Prostate gland (tissue), 2 donors: ENCODE results near the gene STAG1. TPM values are rescaled to one million over a fixed set of nuclear protein-coding genes. Genes with fewer than 3 reads are reported as not detected.
"Not testable (repeated sequence)": the region's sequence is repeated elsewhere in the genome, so short reads cannot be mapped to it uniquely, and the experiment has no call there.

Experiments
- DNase-seq: peaks from one replicate; pipeline ENCODE4 v3.0.0-alpha.2; 2019; ENCODE audit warnings: low spot score
- H3K27ac ChIP-seq, 2 donors: fragments of 200-600 bp; sonication (generic); 2 replicates each; pipeline ENCODE4 v1.5.1; 2017 to 2019
- H3K27me3 ChIP-seq: fragments of 200-600 bp; sonication (generic); replicated peaks from 2 replicates; pipeline ENCODE4 v1.5.1; 2019; ENCODE audit not compliant: insufficient read depth
- H3K36me3 ChIP-seq, 2 donors: fragments of 200-600 bp; sonication (generic); 1 replicate in 1 of 2; 2 replicates in 1 of 2; pipeline versions ENCODE4 v1.5.1 to v1.8.1; 2017 to 2019
- H3K4me1 ChIP-seq: fragments of 200-600 bp; sonication (generic); replicated peaks from 2 replicates; pipeline ENCODE4 v1.5.1; 2019
- H3K4me3 ChIP-seq, 2 donors: fragments of 200-600 bp; sonication (generic); 2 replicates each; pipeline ENCODE4 v1.5.1; 2017 to 2019
- H3K9me3 ChIP-seq: fragments of 200-600 bp; sonication (generic); 2 replicates; pipeline ENCODE4 v1.5.1; 2017
- CTCF ChIP-seq, 4 experiments: fragments of 200-600 bp in 2 of 4; fragments of 450-650 bp in 2 of 4; sonication (generic) in 2 of 4; IDR thresholded peaks; 1 replicate in 3 of 4; 2 replicates in 1 of 4; pipeline ENCODE4 v1.5.1; 2016 to 2019; ENCODE audit warnings: antibody characterized with exemption in 4 of 4, mild to moderate bottlenecking in 2 of 4, moderate library complexity in 2 of 4
- POLR2A ChIP-seq: fragments of 450-650 bp; IDR thresholded peaks from one replicate; pipeline ENCODE4 v1.6.1; 2016; ENCODE audit warnings: antibody characterized with exemption, mild to moderate bottlenecking
- POLR2AphosphoS5 ChIP-seq: sonication (generic); formaldehyde crosslinking; IDR thresholded peaks from one replicate; pipeline ENCODE4 v1.6.1; 2017; ENCODE audit warnings: antibody characterized with exemption
- WGBS: methylation state at CpG from one replicate; pipeline ENCODE4 v1.1.5; 2018; 5-methylcytosine and 5-hydroxymethylcytosine counted together
- intact Hi-C: fragments of 100-400 bp; cut with DNase I; formaldehyde crosslinking; loops from one replicate; pipeline ENCODE4 v1.14.2; 2022
- total RNA-seq, 2 donors: library from RNA; depleted of rRNA; stranded (reverse); fragments of >200 nt; gene quantifications; one replicate each; pipeline ENCODE4 v1.1.0, GENCODE V29; 2016

STAG1 gene
- total RNA-seq, 2 donors from 2014 or later: 21.9 to 34.1 TPM

GRCh38 chr3:136621628-136622027 lies 130.6 kb downstream of the STAG1 start:
- Histone ChIP-seq H3K27ac (no peak overlapping the region), H3K4me3 (no peak overlapping the region), H3K9me3 (no peaks in the 10 kb centered on the region), H3K4me1 (no peaks in the 10 kb centered on the region), H3K36me3 (no peaks in the 10 kb centered on the region), H3K27me3 (no peaks in the 10 kb centered on the region)
- TF ChIP-seq POLR2AphosphoS5: no peak
- no peak for TF ChIP-seq POLR2A
- no peak for TF ChIP-seq CTCF (IDR thresholded peaks at IDR 0.05)
- intact Hi-C loops: no loop called here
- 61% methylated on average over 2 of the region's 2 CpGs for WGBS
- DNase-seq: no peak

GRCh38 chr3:136620436-136620835 lies 131.7 kb downstream of the STAG1 start:
- H3K27ac ChIP-seq: no peak overlapping the region
- H3K27me3 ChIP-seq: no peaks in the 10 kb centered on the region
- intact Hi-C loops: no loop called here
- H3K4me1 ChIP-seq: no peaks in the 10 kb centered on the region
- no peak for TF ChIP-seq POLR2AphosphoS5
- no peak for TF ChIP-seq CTCF (IDR thresholded peaks at IDR 0.05)
- no peak for TF ChIP-seq POLR2A
- DNase-seq: no peak
- H3K36me3 ChIP-seq: no peaks in the 10 kb centered on the region
- H3K4me3 ChIP-seq: no peak overlapping the region
- no peaks in the 10 kb centered on the region for H3K9me3 ChIP-seq

- WGBS: 82% methylated on average over 6 of the region's 6 CpGs
- H3K9me3 ChIP-seq, intact Hi-C loops, H3K4me1 ChIP-seq, H3K4me3 ChIP-seq, H3K27me3 ChIP-seq, H3K27ac ChIP-seq, DNase-seq, H3K36me3 ChIP-seq: not testable (repeated sequence)
Observed at GRCh38 chr3:136617969-136618525, 134.1 kb downstream of the STAG1 start.

- Histone ChIP-seq H3K27me3 (no peaks in the 10 kb centered on the region), H3K27ac (no peak overlapping the region), H3K36me3 (no peaks in the 10 kb centered on the region), H3K9me3 (no peaks in the 10 kb centered on the region), H3K4me3 (no peak overlapping the region), H3K4me1 (no peaks in the 10 kb centered on the region)
- TF ChIP-seq POLR2A (no peak), POLR2AphosphoS5 (no peak), CTCF (IDR thresholded peaks at IDR 0.05) (no peak)
- no peak for DNase-seq
- intact Hi-C loops: no loop called here
Observed at GRCh38 chr3:136617198-136617597, 135.0 kb downstream of the STAG1 start.

GRCh38 chr3:136612512-136612911 lies 139.7 kb downstream of the STAG1 start:
- no peak for DNase-seq
- no peaks in the 10 kb centered on the region for H3K9me3 ChIP-seq
- no peak overlapping the region for H3K4me3 ChIP-seq
- intact Hi-C loops: no loop called here
- TF ChIP-seq POLR2AphosphoS5 (no peak), CTCF (IDR thresholded peaks at IDR 0.05) (no peak), POLR2A (no peak)
- no peak overlapping the region for H3K27ac ChIP-seq
- WGBS: 86% methylated on average over 2 of the region's 2 CpGs
- H3K27me3 ChIP-seq: no peaks in the 10 kb centered on the region
- no peaks in the 10 kb centered on the region for H3K36me3 ChIP-seq
- H3K4me1 ChIP-seq: no peaks in the 10 kb centered on the region
